Smooth muscle cell of the brain vasculature (primary cell): Measurements from ENCODE around the gene TIAM1.
A peak's percentile ranks its signal among the peaks of the same experiment; 100 is the strongest.

Experiments used
- DNase-seq: peaks from one replicate; pipeline ENCODE4 v3.0.0-alpha.2; 2012; ENCODE audit warnings: low read depth, low spot score

TIAM1 gene

DNA sequence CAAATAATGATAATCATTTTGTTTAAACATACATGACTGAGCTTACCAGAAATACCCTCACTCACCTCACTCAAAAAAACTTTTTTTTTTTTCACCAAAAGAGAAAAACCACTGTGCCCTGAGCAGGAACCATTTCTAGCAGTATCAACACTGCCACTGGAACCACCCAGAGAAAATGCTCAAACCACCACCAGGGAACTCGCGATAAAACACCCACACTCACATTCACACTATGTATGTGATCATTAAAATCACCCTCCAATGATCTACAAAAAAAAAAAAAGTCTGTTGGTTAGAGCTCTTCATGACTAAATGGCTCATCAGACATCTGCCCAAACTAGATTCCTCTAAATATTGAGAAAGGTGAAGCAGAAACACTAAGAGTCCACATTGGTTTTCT lies 11.5 kb downstream of the TIAM1 start:
- DNase-seq: no peak

DNA sequence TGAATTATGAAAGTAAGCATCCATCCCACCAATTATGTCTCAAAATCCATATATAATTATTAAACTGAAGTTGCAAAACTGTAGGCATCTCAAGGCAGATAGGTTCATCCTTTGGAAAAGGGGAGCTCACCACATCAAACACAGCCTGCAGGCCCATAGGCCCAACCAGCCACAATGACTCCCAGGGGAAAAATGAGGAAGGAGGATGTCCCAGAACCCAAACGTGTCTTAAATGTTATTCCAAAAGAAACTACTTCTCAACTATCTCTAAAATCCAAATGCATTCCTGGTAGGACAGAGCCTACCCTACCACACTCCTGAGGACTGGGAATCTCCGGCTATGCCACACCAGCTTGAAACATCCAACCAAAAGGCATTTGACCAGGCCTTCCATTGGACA lies 12.8 kb downstream of the TIAM1 start:
- no peak for DNase-seq

DNA sequence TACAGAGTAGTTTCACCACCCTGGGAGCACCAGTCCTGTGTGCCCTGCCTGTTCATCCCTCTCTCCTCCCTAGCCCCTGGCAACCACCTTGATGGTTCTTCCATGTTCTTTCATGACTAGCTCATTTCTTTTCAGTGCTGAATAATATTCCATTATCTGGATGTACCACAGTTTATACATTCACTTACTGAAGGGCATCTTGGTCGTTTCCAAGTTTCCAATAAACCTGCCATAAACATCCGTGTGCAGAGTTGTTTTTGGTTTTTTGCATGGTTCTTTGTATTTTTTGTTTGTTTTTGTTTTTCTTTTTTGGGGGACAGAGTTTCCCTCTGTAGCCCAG lies 13.9 kb downstream of the TIAM1 start:
- DNase-seq: no peak

DNA sequence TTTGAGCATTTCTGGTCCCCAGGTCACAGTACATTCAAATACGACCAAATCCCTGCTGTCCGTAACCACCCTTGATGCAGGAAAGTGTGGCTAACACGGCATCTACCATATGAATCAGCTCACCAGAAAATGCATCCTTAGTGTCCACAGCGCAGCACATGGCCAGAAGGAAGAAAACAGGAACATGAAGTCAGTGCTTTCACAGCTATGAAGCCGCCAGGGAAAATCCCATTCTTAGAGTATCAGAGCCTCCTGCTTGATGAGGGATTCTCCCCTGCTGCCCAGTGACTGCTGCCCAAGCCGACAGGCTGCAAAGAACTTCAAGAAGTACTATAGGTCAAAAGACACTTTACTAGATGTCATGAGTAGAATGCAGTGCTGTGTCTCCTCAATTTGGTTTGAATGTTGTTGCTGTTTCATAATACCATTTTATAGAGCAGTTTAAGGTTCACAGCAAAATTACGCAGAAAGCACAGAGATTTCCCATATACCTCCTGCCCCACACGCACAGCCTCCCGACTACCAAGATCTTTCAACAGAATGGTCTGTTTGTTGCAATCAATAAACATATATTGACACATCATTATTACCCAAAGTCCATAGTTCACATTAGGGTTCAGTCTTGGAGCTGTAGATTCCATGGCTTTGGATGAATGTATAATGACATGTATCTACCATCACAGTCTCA lies 14.5 kb downstream of the TIAM1 start:
- no peak for DNase-seq

DNA sequence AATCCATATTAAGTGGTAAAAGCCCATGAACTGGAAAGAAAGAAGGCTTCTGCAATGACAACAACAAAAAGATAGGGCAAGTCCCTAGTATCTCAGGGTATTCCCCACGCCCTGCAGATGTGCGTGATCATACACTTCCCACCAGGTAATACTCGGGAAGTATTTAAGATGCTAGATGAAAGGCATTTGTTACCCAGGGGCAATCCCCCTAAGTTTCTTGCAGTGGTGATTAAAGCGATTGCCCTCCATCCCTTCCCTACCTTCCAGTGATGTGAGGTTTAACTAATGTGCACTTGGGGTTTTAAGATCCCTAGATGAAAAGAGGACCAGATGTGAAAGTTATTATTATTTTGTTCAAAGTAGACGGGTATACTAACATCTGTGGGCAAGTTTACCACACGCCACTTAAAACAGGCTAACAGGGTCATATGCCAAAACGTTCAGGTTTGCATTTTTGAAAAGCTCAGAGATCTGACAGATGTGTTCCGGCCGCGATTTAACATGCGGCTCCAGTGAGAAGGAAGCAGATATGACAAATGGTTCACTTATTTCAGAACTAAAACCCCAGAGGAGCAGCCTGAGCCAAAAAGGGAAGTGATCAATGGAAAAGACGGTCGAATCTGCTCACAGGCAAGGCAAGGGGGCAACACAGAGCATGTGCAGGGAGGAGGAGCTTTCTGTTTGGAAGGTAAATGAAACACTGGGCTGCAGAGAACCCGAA lies 17.4 kb downstream of the TIAM1 start:
- DNase-seq: no peak

DNA sequence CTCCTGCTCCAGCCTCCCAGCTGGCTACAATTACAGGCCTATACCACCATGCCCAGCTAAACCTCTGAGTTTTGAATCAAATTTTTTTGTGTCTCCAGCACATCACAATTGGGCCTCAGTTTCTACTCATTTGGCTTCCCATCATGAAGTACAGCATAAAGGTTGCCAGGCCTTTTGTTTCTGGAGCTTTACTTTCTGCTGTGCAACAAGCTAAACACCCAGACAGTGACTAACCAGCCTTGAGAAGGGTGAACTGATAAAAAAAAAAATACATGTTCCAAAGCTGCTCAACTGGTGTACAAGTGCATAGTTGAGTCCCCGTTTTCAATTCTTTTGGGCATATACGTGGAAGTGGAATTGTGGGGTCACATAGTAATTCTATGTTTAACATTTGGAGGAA lies 25.1 kb downstream of the TIAM1 start:
- DNase-seq: no peak

DNA sequence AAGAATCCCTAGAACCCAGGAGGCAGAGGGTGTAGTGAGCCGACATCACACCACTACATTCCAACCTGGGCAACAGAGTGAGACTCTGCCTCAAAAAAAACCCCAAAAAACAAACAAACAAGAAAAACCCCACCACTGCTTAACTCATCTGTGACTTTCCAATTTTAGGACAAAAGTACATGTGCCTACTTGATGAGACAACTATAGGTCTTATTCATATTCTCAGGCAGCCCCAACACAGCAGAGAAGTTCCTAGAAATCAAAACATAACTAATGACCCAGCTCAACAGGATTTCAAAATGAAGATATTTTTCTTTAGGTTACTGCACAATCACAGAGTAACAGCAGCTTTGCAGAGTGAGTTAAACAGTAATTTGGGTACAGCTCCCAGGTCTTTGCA lies 26.4 kb downstream of the TIAM1 start:
- no peak for DNase-seq

DNA sequence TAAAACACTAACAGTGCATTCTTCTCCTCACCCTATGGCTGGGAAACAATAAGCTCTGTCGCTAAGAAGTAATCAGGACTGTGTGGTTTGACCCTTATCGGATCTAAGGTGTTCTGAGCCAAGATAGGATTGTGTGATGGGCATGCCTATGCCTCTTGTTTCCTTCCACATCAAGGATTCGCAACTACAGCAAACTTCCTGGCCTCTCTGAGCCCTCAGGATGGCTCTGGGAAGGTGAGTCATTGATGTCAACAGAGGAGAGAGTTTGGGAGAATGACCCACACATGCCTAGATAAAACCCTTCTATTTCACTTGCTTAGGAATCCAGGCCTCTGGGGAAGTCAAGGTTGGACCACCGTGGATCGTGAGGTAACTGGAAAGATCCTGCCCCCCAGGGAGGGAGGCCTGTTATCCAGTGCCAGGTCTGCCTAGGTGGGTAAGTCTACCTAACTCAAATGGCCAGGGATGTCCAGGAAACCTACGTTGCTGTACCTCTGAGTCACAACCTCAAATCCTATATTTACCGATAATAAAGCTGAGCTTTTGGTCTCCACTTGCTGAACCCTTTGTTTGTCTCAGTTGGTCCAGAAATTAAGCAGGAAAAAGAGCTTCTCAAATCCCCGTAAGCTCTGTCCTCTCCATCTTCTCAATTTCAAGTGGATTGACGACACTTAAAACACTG lies 27.4 kb downstream of the TIAM1 start:
- no peak for DNase-seq

DNA sequence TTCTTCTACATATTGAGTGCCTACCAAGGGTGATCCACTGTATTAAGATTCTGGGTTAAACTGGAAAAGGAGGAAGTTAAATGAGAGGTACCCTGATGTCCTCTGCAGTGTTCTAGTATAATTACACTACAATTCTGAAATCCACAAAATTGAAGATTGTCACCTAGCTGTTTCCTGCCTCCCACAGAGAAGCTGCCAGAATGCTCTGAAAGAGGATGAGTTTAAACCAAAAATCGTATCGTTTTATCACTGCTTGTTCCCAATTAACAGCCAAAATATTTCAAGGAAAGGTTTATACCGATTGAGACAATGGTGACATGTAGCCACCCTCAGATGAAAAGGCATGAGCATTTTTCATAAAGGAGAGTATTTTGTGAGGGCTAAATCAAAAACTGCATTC lies 28.0 kb downstream of the TIAM1 start:
- no peak for DNase-seq

DNA sequence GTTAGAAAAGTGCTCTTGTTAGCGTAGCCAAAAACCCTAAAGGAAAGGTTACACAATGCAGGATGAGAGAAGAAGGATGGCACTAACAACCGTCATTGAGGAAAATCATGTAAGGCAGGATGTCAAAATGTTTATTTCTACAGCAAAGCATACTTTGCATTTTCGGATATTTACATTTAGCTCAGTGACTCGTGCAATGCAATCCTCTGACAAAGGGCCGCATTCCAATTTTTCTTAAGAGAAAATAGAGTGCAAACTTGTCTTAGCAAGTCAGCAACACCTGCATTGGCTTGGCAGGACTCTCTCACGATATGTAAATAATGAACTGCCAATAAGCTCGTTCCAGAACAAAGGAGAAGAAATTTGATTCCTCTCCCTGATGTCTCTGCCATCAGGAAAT lies 33.3 kb downstream of the TIAM1 start:
- DNase-seq: no peak

DNA sequence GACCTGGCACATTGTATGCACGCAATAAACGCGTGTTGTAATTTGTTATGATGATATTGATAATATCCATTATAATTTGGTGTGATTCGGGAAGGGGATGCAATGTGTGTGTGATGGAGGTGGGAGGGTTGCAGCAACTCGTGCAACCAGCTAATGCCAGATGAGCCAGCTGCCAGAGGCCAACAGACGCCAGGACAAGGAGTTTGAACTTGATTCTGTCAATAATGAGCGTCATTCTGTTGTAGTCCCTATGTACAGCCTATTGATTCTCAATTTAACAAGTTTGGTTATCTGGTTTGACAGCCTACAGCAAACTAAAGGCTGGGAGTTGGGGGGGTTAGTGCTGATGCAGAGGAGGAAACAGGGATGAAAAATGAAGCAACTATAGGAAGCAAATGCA lies 35.5 kb downstream of the TIAM1 start:
- no peak for DNase-seq

DNA sequence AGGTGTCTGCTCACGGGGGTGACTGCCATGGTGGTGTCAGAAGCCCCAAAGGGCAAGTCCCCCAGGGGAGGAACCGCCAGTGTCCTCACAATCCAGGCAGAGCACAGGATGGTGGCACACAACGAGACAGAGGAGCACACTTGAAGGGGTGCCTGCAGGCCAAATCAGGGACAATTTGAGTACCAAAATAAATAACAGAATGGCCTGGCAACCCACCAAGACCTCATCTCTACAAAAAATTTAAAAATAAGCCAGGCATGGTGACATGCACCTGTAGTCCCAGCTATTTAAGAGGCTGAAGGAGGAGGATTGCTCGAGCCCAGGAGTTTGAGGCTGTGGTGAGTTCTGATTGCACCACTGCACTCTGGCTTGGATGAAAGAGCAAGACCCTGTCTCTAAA lies 38.2 kb downstream of the TIAM1 start:
- no peak for DNase-seq

DNA sequence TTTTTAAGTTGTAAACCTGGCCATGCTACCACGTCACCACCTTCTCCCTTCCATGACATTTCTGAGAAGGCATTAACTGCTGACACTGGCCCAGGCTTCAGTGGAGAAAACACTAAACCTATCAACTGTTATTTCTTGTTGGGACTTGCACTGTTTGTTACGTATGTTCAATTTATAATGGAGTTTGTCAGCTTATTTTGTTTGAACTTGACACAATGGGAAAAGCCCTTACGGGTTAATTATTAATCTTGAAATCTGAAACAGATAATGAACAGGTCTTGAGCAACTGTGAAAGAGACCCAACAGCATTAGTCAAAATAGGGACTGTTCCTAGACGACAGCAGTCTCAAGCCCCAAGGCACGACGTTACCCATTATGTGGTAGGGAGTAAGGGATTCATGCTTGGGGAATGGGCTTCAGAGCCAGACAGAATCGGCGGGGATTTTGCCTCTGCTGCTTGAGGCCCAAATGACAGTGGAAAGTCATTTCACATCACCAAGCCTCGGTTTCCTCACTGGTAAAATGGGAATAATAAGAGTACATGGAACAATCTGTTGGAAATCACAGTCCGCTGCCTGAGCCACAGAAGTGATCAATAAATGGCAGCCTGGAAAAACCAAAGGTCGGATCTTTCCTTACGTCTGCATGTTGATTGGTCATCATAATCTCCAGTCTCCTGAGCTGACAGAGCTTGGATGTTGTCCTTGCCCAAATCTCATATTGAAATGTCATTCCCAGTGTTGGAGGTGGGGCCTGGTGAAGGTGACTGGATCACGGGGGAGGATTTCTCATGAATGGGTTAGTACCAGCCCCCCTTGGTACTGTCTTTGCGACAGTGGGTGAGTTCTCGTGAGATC lies 44.5 kb downstream of the TIAM1 start:
- no peak for DNase-seq

DNA sequence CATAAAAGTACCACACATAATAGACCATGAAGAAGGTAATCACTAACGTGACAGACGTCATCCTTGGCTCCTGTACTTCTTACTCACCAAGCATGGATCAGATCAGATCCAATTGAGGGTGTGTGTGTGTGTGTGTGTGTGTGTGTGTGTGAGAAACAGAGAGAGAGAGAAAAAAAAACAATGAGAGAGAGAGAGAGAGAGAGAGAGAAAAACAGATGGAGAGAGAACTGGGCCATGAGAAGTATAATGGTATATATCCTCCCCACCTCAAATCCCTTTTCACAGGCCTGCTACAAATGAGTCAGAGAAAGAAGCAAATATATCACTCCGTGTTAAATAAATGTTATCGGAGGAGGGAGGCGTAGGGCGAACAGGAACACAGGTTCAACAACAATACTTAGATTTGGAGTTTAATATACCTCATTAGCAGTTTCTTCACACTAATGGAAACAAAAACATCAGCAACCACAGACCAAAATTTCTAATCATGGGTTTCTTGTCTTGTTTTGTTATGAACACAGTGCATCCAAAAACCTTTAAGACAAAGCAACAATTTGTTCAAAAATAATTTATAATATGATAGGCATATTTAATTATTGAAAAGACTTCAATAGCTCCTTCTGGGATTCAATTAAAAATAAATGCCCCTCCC lies 45.3 kb downstream of the TIAM1 start:
- no peak for DNase-seq

DNA sequence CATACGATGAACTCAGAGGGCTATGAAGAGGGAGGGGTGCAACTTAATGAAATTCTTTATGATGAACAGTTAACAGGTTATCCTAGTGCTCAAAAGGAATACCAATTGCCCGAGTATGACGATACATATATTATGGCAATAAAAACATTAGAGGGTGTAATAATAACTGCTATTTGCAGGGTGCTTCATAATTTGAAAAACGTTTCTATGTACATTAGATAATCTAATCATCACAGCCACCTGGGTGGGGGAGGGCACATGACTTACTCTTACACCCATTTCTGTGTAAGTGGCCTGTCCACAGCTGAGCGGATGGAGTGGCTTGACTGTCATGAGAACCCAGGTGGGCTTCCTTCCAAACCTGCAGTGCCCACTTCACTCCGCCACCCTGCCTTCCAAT lies 46.3 kb downstream of the TIAM1 start:
- no peak for DNase-seq

DNA sequence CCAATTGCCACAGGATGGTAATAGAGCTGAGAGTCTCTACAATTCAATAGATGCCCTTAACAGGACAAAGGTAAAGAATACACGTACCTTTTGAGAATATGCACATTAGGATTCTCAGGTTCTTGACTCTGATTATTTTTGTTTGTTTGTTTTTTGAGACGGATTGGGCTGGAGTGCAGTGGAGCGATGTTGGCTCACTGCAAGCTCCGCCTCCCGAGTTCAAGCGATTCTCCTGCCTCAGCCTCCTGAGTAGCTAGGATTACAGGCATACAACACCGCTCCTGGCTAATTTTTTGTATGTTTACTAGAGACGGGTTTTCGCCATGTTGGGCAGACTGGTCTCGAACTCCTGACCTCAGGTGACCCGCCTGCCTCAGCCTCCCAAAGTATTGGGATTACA lies 48.4 kb downstream of the TIAM1 start:
- no peak for DNase-seq

DNA sequence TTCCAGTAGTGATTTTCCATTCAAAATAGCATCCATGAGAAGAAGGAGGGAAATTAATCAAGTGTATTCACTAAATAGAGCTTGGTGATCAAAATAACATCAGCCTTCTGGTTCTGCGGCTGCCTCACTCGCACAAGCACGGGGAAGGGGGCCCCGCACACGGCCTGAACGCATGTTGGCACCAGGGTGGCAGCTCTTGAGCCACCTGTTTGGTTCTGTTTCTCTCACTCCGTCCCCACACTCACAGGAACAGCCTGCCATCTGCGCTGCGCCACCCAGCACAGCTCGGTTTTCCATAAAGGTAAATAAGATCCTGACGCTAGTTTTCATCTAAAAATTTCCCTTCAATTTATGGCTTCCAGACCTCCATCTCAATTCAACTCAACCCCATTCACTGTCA lies 49.4 kb downstream of the TIAM1 start:
- no peak for DNase-seq

DNA sequence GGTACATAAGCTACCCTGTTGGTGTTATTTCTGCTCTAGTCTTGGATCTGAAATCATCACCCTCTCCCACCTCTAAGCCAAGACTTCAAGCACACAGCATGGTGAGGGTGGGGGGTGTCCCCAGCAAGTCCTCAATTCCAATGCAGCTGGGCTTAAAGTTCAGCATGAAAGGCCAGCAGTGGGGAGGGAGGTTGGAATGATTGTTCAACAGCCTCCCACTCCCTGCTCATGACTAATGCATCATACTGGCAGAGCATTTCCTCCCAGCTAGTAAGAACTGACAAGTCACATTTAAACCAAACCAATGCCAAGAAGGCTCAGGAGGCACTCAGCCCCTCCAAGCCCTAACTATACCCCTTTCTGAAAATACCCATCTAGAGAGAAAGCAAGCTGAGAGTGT lies 50.1 kb downstream of the TIAM1 start:
- peak; percentile 55 for DNase-seq

DNA sequence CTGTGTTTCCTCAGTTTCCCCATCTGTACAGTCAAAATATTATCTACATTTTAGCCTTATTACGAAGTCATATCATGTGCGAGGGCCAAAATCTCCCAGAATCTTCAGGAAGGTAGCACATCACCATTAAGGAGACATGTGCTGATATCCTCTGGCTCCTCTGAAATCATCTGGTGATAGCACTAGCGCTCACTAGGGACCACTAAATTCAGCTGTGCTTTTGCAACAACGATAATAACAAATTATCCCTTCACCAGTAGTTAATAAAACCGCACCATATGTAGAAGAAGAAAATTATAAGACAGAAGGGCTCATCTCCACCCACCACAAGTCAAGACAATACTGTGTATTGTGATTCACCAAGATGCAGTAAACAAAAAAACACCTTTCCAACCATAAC lies 53.3 kb downstream of the TIAM1 start:
- DNase-seq: no peak

DNA sequence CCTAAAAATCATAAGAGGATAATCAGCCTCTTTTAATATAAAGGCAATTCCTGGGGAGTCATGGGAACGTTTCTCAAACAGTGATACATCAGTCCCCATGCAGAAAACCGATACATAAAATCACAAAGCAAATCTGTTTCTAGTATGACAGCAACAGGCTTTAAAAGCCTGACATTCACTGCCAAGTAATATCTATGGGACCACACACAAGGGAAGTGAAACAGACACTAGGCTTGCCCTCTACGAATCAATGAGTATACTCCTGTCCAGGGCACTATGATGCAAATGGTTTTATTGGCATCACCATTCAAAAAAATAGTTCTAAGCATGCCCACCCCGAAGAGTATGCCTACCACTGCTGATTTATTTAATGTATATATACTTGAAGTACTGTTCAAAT lies 54.4 kb downstream of the TIAM1 start:
- DNase-seq: no peak

DNA sequence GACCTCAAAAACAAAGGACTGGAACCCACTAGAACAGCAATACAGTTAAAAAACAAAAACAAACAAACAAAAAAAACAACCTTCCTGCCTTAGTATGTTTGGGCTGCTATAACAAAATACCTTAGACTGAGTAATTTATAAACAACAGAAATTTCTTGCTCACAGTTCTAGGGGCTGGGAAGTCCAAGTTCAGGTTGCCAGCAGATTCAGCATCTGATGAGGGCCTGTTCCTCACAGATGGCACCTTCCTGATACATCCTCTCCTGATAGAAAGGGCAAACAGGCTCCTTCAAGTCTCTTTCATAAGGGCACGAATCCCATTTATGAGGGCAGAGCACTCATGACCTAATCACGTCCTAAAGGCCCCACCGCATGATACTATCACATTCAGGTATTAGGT lies 55.9 kb downstream of the TIAM1 start:
- DNase-seq: no peak

DNA sequence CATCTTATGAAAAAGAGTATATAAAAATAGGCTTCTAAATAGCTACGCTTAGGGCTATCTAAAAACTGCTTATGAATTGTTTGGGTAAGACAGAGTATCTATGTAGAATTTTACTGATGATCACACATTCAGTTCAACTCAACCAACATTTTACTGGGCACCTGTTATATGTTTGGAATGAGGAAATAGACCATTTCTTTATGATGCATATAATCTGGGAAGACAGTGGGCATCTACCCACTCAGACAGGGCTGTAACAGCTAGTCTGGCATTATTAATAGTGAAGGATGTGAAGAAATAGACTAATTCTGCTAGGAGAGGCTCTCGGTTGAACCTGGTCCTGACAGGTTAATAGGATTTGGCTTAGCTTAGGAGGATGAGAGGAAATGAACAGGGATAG lies 56.9 kb downstream of the TIAM1 start:
- DNase-seq: no peak
